ENCODE data around the gene CCND1.

Gene CCND1

DNA sequence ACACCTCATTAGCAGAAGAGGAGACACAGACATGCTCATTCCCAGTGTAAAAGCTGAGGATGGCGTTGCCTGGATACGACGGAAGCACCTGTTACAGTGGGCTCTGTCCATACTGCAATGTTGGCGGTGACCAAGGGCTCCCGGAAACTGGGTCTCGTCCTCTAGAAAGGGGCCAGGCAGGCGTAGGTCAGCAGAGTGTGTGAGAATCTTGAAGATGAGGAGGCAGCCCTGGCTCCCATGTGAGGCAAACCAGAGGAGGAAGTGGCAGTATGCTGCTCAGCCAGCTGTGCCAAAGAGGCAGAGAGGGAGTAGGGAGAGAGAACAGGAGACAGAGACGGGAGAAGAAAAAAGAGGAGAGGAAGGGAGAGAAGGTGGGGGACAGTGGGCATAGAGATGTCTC lies 23.9 kb downstream of the CCND1 start:
- DNase-seq: no peak

GRCh38 chr11:69665669-69666068 lies 24.7 kb downstream of the CCND1 start:
- DNase-seq: no peak

DNA sequence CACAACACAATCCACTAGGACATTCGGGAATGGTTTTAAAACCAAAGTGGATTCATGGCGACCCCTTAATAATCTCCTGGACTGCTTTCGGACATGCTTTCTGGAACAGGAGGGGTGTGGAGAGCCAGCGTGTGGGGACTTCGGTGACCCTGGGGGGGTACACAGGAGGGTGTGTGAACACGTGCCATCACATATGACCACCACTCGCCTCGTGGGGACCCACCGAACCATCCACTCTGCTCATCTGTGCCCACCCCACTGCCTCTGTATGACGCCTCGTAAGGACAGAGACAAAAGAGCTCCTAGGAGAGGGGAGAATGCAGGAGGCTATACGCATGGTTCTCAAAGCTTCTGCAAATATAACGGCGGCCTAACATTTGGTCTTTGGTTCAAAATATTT lies 25.3 kb downstream of the CCND1 start:
- DNase-seq: no peak

DNA sequence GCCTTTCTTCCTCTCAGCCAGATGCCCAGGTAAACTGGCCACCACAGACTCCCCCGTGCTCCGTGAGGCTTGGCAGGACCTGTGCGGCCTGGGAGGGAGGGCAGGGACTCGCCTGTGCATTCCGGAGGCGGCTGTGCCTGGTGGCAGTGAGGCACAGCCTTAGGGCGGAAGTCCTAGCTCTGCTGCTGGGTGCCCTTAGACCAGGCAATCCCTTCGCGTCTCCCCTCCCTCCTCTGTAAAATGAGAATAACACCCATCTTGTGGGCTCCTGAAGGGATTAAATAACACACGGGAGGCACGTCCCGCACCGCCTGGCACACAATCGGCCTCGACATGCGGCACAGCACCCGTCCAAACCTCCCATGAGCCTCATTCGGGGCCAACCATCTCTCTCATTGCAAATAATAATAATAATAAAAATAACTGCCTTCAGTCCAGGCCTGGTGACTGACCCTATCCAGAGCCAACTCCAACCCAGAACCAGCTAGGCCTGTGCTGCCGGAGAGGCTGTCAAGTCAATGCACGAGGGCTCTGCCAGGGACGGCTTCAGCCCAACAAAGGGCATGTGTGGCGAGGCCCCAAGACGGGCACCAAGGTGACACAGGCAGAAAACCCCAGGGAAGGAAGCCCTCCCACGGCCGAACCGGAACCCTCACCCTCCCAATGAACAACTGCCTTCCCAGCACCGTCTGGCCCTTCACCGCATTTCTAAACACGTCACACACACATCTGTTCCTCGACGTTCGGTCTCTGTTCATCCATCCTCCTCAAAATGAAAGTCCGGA lies 26.0 kb downstream of the CCND1 start:
- no peak for DNase-seq

GRCh38 chr11:69667619-69668604 lies 27.0 kb downstream of the CCND1 start:
- no peak for DNase-seq

GRCh38 chr11:69669486-69669885 lies 28.5 kb downstream of the CCND1 start:
- no peak for DNase-seq

DNA sequence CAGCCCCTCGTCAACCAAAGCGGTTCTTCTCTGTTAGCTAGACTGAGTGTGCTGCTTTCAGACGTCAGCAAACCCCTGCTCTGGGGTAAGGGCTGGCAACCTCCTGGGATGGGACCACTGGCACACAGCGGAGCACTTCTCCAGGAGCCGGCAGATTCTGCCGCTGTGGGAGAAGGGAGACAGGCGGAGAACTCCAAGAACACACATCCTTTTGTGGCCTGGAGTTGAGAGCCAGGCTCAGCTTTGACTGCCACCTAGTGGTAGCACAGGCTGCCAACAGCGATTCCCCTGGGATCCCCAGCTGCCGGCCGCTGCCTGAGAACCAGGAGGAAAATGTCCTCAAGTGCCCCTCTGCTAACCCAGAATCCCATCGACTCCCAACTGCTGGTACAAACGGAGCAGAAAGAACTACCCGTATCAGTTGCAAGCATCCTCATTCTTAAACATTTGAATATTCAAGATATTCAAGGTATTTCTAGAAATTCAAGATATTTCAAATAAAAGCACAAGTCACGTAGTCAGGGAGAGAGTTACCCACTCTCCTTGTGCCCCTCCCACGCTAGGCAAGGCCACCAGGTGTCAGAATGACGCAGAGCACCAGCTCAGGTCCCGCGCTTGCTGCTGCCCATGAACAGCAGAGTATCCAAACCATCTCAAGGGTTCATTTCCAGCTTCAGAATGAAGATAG lies 29.3 kb downstream of the CCND1 start:
- peak in 56 of 58 donors; percentile 15 to 91 (median 75) for DNase-seq

DNA sequence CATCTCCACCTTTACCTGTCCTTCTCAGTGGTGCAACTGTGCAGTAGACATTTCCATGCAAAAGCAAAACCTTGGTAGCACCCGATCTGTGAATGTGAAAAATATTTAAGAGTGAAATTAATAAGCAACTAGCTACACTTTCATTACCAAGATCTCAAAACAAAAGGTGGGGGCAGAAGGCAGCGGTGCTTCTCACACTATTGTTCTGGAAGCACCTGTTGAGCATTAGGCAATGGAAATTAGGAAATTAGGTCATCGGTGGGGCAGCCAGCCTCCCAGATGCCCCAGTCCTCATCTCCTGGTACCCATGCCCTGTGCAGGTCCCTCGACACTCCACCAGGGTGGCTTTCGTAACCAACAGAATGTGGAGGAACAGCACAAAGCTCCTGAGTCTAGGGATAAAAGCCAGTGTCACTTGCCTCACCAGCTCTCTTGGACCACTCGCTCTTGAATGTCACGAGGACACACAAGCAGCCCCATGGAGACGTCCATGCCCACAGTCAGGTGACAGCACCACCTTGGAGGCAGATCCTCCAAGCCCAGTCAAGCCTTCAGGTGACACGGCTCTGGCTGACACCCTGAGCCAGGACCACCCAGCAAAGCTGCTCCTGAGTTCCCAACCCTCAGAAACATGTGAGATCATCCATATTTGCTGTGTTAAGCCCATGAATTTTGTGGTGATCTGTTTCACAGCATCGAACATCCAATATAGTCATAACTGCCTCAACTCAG lies 30.9 kb downstream of the CCND1 start:
- no peak for DNase-seq

DNA sequence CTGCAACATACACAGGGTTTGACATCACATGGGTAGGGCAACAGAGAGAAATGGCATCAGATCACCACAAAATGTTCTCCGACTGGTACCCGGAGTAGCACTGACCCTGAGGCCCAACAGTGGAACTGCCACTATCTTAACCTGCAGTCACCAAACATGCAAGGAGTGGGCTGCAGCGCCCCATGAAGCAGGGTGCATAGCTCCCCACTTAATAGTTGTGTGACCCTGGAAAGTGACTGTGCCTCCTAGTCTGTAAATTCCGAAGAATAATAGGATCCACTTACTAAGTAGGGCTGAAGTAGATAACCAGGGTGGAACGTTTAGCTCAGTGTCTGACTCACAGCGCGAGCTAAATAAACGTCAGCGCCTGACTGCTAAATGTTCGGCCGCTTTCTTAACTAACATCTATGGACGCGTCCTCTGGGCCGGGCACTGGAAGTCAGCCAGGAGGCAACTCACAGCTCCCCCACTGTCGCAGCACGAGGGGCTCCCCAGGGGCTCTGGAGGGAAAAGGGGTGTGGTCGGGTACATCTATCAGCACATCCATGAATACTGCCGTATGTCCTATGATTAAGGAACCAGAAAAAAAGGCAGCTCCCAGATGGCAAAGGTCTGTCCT lies 33.4 kb downstream of the CCND1 start:
- DNase-seq: peak in 1 of 58 donors; percentile 22

- peak; percentile 50 to 97 (median 92) for DNase-seq
These were observed 34.1 kb downstream of the CCND1 start, which contains the start of gene LTO1 for GRCh38 chr11:69674886-69675714. LTO1 (minus strand) TSS chr11:69675353; CDS start chr11:69675239, 114 bp downstream.

- DNase-seq: no peak
These were observed 36.8 kb downstream of the CCND1 start for GRCh38 chr11:69677749-69678148.

GRCh38 chr11:69680688-69681087 lies 39.7 kb downstream of the CCND1 start:
- no peak for DNase-seq

- DNase-seq: no peak
These were observed 41.3 kb downstream of the CCND1 start for GRCh38 chr11:69682221-69682620.

GRCh38 chr11:69682681-69683326 lies 41.8 kb downstream of the CCND1 start:
- no peak for DNase-seq

DNA sequence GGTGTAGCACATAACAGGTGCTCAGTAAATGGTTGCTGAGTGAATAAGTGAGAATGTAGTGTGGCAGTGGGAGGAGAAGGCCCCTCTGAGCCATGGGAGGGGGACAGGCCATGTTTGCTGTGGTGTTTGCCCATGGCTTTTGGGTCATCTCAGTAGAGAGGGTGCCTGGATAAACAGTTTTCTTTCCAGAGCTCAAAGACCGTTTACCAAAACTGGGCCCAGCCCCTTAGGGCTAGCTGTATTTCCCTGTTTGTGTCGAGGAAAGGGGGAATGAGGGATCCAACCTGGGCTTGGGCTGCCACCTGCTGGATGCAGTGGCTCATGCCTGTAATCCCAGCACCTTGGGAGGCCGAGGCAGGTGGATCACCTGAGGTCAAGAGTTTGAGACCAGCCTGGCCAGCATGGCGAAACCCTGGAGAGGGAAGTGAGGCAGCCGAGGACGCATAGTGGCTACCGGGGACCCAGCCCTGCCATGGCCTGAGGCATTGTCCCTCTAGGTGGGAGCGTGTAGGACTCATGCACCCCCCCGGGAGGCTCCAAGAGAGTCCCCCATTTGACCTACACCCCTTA lies 42.9 kb downstream of the CCND1 start:
- DNase-seq: no peak

DNA sequence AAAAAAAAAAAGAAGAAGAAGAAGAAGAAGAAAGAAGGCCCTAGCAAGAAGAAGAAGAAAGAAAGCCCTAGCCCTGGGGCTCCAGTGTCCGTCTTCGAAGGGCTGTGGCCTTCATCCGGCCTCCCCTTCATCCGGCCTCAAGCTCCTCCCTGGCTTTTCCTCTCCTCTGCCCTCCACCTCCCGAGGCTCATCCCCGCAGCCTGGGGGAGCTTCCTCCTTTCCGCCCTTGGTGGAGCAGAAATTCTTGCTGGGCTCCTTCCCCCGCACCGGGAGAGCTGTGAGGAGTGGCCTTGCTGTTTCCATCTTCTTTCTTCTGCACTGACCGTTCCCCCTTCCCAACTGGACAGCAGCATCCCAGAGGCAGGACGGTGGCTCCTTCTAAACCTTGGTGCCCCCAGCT lies 43.7 kb downstream of the CCND1 start:
- no peak for DNase-seq

DNA sequence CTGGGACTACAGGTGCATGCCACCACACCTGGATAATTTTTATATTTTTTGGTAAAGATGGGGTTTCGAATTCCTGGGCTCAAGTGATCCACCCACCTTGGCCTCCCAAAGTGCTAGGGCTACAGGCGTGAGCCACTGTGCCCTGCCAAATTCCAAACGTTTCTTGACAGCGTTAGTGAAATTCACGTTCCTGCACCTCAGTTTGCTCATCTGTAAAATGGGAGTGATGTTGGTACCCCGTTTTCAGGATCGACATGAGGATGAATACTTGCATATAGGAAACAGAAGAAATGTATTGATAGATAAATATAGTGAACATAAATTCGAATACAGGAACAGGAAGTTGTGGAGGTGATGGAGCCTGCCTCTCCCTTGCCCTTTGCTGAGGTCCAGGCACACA lies 44.4 kb downstream of the CCND1 start:
- no peak for DNase-seq

- DNase-seq: no peak
These were observed 45.5 kb downstream of the CCND1 start for GRCh38 chr11:69686452-69686851.

DNA sequence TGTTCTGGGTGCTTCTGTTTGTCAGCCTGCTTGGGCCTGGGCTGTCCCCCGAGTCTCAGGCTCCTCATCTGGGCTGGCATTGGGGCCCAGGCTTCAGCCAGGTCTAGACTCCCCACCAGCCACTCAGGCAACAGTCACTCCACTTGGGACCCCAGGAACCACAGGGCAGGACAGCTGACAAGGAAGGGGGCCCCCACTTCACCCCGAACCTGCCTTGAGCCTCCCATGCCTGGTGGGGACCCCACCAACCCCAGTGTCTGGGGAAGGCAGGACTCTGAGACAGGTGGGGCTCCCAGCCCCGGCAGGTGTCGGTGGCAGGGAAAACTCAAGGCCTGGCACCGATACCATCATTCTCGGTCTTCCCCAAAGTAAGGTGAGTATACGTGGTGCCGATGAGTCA lies 45.9 kb downstream of the CCND1 start:
- no peak for DNase-seq

All from anterior cingulate cortex (tissue), 58 donors.